Activated CD4-positive, CD25-positive, alpha-beta regulatory T cell treated with anti-CD3 and anti-CD28 coated beads, Interleukin-2, amount 50 U/mL, for 24 hours (primary cell): ENCODE data around the gene PITX1.
"Not testable (repeated sequence)": the region's sequence is repeated elsewhere in the genome, so short reads cannot be mapped to it uniquely, and the experiment has no call there.

Experiments used
- ATAC-seq, 2 donors: fragments of 150-1000 bp; cut with Tn5 transposase; one replicate each; pipeline ENCODE4 v1.10.0; 2021; ENCODE audit warnings: mild to moderate bottlenecking in 1 of 2, moderate library complexity in 1 of 2

Gene PITX1

GRCh38 chr5:135008981-135009735, 24.9 kb downstream of the PITX1 start:
- ATAC-seq: no peak

DNA sequence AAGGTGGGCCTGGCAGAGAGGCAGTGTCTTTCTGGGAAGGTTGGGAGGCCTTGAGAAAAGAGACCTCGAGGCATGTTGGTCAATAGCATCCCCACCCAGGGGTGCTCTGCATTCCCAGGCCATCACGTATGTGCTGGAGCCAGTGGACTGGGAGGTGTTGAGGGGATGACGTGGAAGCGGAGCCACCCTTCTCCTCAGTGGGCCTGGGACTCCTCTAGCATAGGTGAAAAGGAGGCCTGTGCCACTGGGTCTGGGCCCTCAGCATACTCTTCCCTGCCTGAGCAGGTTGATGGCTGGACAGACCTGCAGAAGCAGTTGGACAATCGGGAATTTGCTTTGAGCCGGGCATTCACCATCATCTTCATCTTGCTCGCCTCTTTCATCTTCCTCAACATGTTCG, 25.5 kb downstream of the PITX1 start:
- ATAC-seq: no peak

DNA sequence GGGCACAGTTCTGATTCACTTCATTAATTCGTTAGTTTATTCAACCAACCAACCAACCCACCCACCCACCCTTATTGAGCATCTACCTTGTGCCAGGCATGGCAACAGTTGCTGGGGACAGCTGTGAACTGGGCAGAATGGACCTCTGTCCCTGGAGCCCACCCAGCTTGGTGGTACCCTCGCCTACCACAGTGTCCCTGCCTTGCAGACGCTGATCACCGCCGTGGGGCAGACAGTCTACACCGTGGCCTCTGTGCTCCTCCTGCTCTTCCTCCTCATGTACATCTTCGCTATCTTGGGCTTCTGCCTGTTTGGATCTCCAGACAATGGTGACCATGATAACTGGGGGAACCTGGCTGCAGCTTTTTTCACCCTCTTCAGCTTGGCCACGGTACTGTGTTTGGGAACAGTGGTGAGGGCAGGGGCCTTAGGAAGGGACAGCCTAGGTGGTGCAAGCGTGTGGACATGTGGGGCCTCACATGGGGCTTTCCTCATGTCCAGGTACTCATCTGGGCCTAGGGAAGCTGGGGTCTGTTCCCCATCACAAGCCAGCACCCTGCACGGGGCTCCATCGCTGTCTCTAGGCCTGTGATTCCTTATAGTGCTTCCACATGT, 26.2 kb downstream of the PITX1 start:
- ATAC-seq: no peak

- no peak for ATAC-seq
Measured at GRCh38 chr5:135007305-135007704, 26.7 kb downstream of the PITX1 start.

- no peak for ATAC-seq
Measured at GRCh38 chr5:135005076-135005475, 29.0 kb downstream of the PITX1 start.

- ATAC-seq: no peak
Measured at GRCh38 chr5:135004376-135004775, 29.7 kb downstream of the PITX1 start.

GRCh38 chr5:134998068-134998467, 36.0 kb downstream of the PITX1 start:
- not testable (repeated sequence) for ATAC-seq

DNA sequence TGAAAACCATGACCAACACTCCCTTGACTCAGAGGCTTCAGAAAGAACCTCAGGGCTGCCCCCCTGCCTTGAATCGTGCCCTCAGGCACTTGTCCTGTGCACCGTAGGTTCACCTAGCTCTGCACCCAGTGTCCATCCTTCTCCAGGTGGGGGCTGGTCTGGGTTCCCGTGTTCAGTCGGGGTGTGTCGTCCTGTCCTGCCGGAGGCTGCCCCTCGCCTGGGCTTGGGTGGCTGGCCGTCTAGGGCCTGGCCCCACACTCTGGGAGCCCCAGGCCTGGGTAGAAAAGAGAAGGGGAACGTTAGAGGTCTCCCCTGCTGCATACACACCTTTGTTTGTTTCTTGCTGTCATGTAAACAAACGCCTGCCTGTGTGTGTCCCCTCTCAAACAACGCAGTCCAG, 37.0 kb downstream of the PITX1 start:
- no peak for ATAC-seq

DNA sequence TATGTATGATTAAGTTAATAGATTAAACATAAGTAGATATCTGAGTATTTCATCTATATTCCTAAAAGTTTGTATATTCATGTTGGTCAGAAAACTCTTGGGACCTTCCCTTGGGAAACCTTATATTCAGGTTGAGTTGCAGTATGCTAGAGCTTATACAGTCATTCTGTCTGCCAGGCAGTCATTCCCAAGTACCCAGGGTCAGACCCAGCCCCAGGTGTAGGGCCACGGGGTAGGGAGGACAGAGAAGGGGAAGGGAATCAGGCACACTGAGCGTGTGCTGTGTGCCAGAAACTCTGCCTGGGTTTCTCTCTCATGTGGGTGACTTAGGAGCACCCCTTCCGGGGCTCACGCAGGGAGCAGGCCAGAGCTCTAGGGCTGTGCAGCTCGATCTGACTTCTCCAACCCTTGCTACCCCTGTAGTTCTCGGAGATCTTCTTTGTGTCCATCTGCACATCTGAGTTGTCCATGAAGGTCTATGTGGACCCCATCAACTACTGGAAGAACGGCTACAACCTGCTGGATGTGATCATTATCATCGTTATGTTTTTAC, 38.1 kb downstream of the PITX1 start:
- ATAC-seq: no peak

DNA sequence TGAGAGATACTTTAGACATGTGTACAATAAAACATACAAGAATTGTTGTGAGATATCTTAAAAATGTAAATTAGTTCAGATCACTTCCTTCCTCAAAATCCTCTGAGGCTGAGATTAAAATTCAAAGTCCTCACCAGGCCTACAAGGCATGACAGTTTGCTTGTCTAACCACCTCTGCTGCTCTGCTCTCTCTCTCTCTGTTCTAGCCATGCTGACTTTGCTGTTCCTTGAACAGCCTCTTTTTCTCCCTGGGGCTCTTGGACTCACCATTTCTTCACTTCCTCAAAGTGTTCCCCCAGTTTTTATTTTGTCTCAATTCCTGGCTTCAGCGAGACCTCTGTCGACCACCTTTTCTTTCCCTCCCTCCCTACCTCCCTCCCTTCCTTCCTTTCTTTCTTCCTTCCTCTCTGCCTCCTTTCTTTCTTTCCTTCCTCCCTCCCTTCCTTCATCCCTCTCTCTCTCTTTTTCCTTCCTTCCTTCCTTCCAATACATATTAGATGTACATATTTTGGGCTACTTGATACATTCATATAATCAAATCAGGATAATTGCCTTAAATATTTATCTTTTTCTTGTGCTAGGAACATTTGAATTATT, 39.4 kb downstream of the PITX1 start:
- ATAC-seq: no peak

DNA sequence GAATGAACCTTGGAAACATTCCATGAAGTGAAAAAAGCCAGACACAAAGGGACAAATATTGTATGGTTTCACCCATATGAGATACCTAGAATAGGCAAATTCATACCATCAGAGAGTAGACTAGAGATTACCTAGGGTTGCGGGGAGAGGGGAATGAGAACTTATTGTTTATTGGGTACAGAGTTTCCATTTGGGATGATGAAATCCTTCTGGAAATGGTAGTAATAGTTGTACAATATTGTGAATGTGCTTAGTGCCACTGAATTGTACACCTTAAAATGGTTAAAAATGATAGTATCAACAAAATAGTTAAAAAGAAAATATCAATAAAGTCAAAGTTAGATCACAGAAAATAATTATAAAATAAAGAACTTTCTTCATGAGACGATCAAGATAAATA, 40.9 kb downstream of the PITX1 start:
- no peak for ATAC-seq

DNA sequence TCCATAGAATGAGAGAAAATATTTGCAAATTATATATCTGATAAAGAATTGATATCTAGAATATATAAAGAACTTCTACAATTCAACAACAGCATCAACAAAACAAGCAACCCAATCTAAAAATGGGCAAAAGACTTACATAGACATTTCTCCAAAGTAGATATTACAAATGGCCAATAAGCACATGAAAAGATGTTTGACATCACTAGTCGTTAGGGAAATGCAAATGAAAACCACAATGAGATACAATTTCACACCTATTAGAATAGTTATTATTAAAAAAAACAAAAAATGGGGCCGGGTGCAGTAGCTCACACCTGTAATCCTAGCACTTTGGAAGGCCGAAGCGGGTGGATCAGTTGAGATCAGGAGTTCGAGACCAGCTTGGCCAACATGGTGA, 41.9 kb downstream of the PITX1 start:
- no peak for ATAC-seq

- ATAC-seq: not testable (repeated sequence)
Measured at GRCh38 chr5:134990183-134990582, 43.8 kb downstream of the PITX1 start.

DNA sequence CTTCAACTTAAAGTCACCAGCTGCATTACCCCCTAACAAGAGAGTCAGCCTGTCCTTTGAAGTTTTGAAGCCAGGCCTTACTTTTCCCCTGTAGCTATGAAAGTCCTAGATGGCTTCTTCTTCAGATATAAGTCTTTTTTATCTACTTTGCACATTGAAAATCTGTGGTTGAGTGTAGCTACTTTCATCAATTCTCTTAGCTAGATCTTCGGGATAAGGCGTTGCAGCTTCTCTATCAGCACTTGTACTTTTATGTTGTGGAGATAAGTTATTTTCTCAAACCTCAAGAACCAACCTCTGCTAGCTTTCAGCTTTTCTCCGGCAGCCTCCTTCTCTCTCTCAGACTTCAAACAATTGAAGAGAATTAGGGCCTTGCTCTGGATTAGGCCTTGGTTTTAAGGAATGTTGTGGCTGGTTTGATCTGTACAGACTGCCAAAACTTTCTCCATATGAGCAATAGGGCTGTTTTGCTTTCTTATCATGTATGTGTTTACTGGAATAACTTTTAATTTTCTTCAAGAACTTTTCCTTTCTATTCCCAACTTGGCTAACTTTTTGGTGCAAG, 44.7 kb downstream of the PITX1 start:
- no peak for ATAC-seq

GRCh38 chr5:134982230-134982629, 51.8 kb downstream of the PITX1 start:
- ATAC-seq: no peak

DNA sequence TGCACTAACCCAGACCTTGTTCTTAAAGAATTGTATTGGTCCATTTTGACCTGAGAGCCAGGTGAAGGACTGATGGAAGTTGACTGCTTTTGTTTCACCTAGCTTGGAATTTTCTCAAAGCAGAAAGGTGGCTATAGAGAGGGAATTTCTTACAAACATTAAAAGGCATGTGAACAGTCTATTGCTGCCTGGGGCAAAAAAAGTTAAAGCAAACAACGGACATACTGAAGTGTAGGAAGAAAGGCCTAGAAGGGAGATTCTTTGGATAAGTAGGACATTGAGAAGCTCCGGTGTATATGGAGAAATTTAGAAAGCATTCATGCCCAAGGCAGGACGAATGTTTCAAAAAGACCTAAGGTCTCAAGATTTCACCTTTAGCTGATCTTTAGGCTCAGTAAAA, 54.6 kb downstream of the PITX1 start:
- ATAC-seq: no peak
